GM04503 (cell line): ENCODE measurements around the gene SLC35E4.
A peak's percentile ranks its signal among the peaks of the same experiment; 100 is the strongest.
"Not testable (repeated sequence)": the region's sequence is repeated elsewhere in the genome, so short reads cannot be mapped to it uniquely, and the experiment has no call there.

ENCODE experiments used
- DNase-seq: peaks from one replicate; pipeline ENCODE4 v3.0.0-alpha.2; 2012; ENCODE audit warnings: low read depth

SLC35E4 gene

GRCh38 chr22:30611197-30611596 lies 24.4 kb upstream of the SLC35E4 start:
- DNase-seq, result no peak

DNA sequence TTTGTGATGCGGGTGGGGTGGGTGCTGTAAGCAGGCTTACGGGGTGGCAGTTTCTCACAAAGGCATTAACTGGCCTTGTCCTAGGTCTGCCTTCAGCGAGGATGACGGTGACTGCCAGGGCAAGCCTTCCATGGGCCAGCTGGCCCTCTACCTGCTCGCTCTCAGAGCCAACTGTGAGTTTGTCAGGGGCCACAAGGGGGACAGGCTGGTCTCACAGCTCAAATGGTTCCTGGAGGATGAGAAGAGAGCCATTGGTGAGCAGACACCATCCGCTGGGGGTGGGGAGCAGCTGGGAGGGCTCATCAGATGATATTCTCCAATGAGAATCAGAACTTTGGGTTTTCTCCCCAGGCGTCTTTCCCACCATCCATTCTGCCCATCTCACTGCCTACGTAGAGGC lies 22.8 kb upstream of the SLC35E4 start:
- DNase-seq, result no peak

DNA sequence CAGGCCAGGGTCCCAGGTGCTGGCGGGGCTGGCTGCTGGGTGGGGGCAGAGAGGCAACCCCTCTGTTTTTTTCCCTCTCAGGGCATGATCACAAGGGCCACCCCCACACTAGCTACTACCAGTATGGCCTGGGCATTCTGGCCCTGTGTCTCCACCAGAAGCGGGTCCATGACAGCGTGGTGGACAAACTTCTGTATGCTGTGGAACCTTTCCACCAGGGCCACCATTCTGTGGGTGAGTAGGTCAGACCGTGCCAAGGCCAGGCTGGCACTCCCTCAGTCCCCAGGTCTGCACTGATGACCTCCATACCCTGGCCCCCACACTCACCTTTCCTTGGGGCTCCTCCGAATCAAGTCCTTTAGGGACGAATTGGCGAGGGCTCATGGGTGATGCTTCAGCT lies 21.3 kb upstream of the SLC35E4 start:
- no peak for DNase-seq

GRCh38 chr22:30614879-30615278 lies 20.7 kb upstream of the SLC35E4 start:
- DNase-seq, result no peak

DNA sequence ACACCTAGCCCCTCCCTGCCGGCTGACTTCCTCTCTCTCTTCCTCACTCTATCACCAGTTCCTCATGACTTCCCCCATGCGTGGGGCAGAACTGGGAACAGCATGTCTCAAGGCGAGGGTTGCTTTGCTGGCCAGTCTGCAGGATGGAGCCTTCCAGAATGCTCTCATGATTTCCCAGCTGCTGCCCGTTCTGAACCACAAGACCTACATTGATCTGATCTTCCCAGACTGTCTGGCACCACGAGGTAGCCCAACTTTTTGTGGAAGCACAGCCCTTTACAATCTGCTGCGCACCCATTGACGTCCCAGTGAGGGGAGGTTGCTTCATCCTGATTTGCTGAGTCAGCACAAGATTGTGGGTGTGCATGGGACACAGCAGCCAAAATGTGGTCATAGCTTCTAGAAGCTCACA lies 20.0 kb upstream of the SLC35E4 start:
- DNase-seq, result no peak

GRCh38 chr22:30617819-30618218 lies 17.8 kb upstream of the SLC35E4 start:
- DNase-seq, result no peak

GRCh38 chr22:30619909-30620308 lies 15.7 kb upstream of the SLC35E4 start:
- DNase-seq, result not testable (repeated sequence)

GRCh38 chr22:30626413-30626812 lies 9.2 kb upstream of the SLC35E4 start:
- DNase-seq, result no peak

DNA sequence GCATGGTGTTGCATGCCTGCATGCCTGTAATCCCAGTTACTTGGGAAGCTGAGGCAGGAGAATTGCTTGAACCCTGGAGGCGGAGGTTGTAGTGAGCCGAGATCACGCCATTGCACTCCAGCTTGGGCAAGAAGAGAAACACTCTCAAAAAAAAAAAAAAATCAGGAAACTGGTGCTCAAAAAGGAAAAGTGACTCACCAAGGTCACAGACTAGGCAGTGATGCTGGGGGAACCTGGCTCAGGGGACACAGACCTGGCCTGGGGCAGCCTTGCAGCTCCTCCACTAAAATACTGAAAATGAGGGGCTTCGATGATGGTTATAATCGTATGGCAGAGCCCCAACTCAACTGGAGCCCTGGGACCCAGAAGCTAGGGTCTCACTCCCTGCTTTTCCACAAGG lies 8.1 kb upstream of the SLC35E4 start:
- DNase-seq, result no peak

DNA sequence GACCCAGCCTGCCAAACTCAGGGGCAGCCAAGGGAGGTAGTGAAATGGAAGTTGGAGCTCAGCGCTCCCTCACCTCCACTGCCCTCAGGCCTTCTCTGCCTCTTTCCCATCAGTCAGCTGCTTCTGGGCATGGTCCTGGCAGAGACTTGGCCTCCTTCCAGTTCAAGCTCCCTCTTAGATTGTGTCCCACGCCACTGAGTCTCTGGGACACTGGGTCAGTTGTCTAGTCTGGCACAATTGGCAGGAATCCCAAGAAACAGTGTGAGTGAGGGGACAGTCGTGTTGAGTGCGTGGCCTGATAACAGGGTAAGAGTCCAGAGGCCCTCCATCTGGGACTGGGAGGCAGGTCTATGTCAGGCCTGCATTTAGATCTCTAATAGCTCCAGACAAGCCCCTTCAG lies 7.1 kb upstream of the SLC35E4 start:
- DNase-seq, result no peak

GRCh38 chr22:30631469-30631868 lies 4.1 kb upstream of the SLC35E4 start:
- DNase-seq, result not testable (repeated sequence)

GRCh38 chr22:30634471-30635233 lies 929 bp upstream of the SLC35E4 start:
- DNase-seq, result peak; percentile 47

GRCh38 chr22:30636226-30637077 lies 871 bp downstream of the SLC35E4 start:
- DNase-seq, result no peak

GRCh38 chr22:30637701-30638114 lies 2.1 kb downstream of the SLC35E4 start:
- no peak for DNase-seq

GRCh38 chr22:30640361-30640760 lies 4.8 kb downstream of the SLC35E4 start:
- no peak for DNase-seq

DNA sequence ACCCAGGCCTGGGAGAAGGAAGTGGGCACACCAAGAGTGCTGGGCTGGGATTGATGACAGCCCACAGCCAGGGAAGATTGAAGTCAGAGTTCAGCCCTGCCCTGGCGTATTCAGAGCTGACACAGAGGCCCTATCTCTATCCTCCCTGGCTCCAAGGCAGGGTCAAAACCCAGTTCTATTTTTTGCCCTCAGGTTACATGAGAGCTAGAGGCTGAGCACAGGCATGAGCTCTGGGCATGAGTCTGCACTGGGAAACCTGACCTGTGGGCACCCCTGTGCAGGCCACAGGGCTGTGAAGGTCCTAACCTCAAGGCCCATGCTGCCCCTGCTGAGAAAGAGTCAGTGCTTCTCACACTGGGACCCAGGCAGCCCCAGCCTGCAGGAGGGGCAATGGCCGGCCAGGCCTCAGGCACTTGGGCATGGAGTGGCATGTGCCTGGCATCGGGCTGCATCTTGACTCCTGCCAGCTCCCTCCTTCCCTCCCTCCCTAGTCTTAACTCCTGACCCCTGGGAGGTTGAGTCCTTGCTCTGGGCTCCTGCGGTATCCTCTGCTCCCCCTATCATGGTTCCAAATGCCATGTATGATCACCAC lies 5.4 kb downstream of the SLC35E4 start:
- DNase-seq, result no peak

- no peak for DNase-seq
These were observed 7.7 kb downstream of the SLC35E4 start for GRCh38 chr22:30643055-30643875.

GRCh38 chr22:30646518-30647160 lies 11.1 kb downstream of the SLC35E4 start:
- no peak for DNase-seq

DNA sequence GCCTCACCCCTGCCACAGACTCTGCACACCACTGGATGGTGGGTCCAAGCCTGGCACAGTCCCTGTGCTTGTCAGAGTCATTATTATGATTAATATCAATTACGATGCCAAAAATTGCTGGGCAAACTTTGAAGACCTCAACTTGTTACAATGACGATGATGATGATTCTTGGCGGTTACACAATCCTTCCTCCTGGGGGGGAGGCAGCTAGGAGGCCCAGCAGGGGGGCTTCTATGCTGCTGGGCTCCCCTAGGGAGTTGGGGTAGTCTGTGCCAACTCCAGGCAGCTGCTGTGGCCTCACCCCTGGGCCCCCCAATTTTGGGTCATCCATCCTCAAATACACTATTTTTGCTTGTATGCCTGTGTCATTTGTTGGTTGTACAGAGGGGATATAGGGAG lies 12.0 kb downstream of the SLC35E4 start:
- DNase-seq, result no peak

DNA sequence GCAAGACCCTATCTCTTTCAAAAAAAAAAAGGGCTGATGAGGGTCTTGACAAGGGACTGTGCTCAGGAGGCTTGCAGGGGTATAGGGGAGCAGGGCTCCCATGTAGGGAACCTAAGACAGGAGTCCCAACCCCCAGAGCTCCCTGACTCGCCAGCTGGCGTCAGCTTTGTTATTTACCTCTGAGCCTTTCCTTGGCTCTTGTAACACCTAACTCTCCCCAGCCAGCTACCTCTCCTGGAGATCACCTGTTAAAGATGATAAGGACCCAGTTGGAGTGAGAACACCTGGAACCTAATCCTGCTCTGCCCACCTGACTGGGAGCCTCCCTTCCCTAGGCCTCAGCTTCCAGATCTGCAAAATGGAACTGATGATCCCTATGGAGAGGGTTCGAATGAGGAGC lies 13.2 kb downstream of the SLC35E4 start:
- DNase-seq, result no peak

- DNase-seq, result no peak
These were observed 13.9 kb downstream of the SLC35E4 start for GRCh38 chr22:30649430-30650007.
